ENCODE results near the gene LAMC2.

GRCh38 chr1:183230413-183230812 is 44.3 kb downstream of the LAMC2 start:
- TF ChIP-seq, protein P1, sequence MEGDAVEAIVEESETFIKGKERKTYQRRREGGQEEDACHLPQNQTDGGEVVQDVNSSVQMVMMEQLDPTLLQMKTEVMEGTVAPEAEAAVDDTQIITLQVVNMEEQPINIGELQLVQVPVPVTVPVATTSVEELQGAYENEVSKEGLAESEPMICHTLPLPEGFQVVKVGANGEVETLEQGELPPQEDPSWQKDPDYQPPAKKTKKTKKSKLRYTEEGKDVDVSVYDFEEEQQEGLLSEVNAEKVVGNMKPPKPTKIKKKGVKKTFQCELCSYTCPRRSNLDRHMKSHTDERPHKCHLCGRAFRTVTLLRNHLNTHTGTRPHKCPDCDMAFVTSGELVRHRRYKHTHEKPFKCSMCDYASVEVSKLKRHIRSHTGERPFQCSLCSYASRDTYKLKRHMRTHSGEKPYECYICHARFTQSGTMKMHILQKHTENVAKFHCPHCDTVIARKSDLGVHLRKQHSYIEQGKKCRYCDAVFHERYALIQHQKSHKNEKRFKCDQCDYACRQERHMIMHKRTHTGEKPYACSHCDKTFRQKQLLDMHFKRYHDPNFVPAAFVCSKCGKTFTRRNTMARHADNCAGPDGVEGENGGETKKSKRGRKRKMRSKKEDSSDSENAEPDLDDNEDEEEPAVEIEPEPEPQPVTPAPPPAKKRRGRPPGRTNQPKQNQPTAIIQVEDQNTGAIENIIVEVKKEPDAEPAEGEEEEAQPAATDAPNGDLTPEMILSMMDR (IDR thresholded peaks at IDR 0.05) = no peak
- no peak for TF ChIP-seq POLR2A (IDR thresholded peaks at IDR 0.05)
